Airway epithelial cell (primary cell): ENCODE data around the gene TAAR5. TPM values are rescaled to one million over a fixed set of nuclear protein-coding genes. Genes with fewer than 3 reads are reported as not detected.

ENCODE experiments used
- total RNA-seq: library from RNA; depleted of rRNA; stranded (reverse); fragments of >200 nt; gene quantifications from 2 replicates; pipeline ENCODE4 v1.2.3, GENCODE V29; 2015

Gene TAAR5, protein sequence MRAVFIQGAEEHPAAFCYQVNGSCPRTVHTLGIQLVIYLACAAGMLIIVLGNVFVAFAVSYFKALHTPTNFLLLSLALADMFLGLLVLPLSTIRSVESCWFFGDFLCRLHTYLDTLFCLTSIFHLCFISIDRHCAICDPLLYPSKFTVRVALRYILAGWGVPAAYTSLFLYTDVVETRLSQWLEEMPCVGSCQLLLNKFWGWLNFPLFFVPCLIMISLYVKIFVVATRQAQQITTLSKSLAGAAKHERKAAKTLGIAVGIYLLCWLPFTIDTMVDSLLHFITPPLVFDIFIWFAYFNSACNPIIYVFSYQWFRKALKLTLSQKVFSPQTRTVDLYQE
- not detected in 2 replicates for total RNA-seq

DNA sequence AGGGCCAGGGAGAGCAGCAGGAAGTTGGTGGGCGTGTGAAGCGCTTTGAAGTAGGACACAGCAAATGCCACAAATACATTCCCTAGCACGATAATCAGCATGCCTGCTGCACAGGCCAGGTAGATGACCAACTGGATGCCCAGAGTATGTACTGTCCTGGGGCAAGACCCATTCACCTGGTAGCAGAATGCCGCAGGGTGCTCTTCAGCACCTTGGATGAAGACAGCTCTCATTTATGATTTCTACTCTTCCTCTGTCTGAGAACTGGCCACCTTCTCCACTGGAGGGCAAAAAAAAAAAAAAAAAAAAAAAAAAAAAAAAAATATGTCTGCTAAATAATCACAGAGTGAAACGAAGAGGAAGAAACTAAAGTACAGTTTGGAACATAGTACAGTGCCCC, at the start of gene TAAR5:
Gene TAAR5 (minus strand): TSS at position 288 of the 400 bp plus-strand sequence. CDS start 55 bp downstream, at position 233.

DNA sequence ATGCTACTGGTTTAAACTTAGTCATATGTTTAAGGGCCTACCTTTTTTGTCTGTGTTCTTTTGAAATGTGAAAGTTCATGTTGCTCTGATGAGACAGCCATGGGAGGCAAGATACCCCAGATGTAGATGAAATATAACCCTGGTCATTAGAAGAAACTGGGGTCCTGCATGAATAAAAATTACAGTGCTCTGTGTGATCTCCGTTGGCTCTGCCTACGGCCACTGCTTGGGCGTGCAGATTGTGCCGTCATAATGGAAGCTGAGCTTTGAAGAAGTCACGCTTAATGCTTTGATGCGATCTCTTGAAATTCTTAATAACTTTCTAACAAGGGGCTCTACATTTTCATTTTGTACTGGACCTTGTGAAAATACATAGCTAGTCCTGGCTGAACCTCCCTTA, 34.6 kb upstream of the TAAR5 start, which contains the start of gene TAAR2:
Gene TAAR2 (minus strand): TSS at position 101 of the 400 bp plus-strand sequence. CDS start 0 bp downstream, at position 101.

DNA sequence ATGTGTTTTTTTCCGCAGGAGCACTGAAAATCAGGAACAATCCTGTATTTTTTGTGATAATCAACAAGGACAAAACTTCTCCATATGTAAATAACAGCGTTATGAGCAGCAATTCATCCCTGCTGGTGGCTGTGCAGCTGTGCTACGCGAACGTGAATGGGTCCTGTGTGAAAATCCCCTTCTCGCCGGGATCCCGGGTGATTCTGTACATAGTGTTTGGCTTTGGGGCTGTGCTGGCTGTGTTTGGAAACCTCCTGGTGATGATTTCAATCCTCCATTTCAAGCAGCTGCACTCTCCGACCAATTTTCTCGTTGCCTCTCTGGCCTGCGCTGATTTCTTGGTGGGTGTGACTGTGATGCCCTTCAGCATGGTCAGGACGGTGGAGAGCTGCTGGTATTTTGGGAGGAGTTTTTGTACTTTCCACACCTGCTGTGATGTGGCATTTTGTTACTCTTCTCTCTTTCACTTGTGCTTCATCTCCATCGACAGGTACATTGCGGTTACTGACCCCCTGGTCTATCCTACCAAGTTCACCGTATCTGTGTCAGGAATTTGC, 19.2 kb downstream of the TAAR5 start, which contains the start of gene TAAR6:
Gene TAAR6 (plus strand): TSS at position 102 of the 557 bp plus-strand sequence. CDS start 0 bp downstream, at position 102.

DNA sequence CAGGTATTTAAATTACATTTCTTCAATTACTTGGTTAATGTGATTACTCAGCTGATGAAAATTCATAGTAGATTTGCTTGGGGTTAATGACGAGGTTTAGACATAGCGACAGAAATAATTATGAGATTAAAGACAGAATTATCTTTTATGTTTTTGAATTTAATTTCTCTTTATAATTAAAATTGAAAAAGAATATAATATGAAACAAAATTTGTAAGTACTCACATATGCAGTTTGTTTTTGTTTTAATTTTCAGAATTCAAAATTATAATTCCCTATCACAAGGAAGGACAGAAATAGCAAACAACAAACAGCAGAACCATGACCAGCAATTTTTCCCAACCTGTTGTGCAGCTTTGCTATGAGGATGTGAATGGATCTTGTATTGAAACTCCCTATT, 37.2 kb downstream of the TAAR5 start, which contains the start of gene TAAR8:
Gene TAAR8 (plus strand): TSS at position 301 of the 400 bp plus-strand sequence. CDS start 21 bp downstream, at position 322.

Other genes starting within 250 kb of the TAAR5 start
- 0.88 and 1.6 TPM in 2 replicates for gene MOXD1, start 188.3 kb downstream of the TAAR5 start, total RNA-seq
- 22.6 and 23.6 TPM in 2 replicates for gene STX7, start 76.6 kb downstream of the TAAR5 start, total RNA-seq
- not detected in 2 replicates for gene TAAR9, start 51.5 kb downstream of the TAAR5 start, total RNA-seq
- gene TAAR8, start 37.1 kb downstream of the TAAR5 start, total RNA-seq = not detected in 2 replicates
- not detected in 2 replicates for gene TAAR6, start 19.4 kb downstream of the TAAR5 start, total RNA-seq
- gene TAAR2, start 34.5 kb upstream of the TAAR5 start, total RNA-seq = not detected in 2 replicates
- gene TAAR1, start 69.4 kb upstream of the TAAR5 start, total RNA-seq = not detected in 2 replicates
- gene VNN1, start 124.3 kb upstream of the TAAR5 start, total RNA-seq = not detected in 2 replicates
- not detected in 2 replicates for gene VNN2, start 168.2 kb upstream of the TAAR5 start, total RNA-seq
- gene SLC18B1, start 208.9 kb upstream of the TAAR5 start, total RNA-seq = 9.7 and 10.2 TPM in 2 replicates
- 2,685 and 2,845 TPM in 2 replicates for gene RPS12, start 224.8 kb upstream of the TAAR5 start, total RNA-seq